ENCODE measurements around the gene VRK3. TPM values are rescaled to one million over a fixed set of nuclear protein-coding genes. Genes with fewer than 3 reads are reported as not detected.

The VRK3 gene
- total RNA-seq, 2 donors from 2014 or later = 27.5 to 33.4 TPM

- DNase-seq (ENCODE audit: low spot score) (peak; percentile 38), ATAC-seq (ENCODE audit: insufficient number of reproducible peaks, low FRiP score, low read depth) (no peak)
- H3K9me3 ChIP-seq = no peaks in the 10 kb centered on the region
- peaks cover 49% of the 10 kb centered on the region for H3K36me3 ChIP-seq
- TF ChIP-seq, protein P1, sequence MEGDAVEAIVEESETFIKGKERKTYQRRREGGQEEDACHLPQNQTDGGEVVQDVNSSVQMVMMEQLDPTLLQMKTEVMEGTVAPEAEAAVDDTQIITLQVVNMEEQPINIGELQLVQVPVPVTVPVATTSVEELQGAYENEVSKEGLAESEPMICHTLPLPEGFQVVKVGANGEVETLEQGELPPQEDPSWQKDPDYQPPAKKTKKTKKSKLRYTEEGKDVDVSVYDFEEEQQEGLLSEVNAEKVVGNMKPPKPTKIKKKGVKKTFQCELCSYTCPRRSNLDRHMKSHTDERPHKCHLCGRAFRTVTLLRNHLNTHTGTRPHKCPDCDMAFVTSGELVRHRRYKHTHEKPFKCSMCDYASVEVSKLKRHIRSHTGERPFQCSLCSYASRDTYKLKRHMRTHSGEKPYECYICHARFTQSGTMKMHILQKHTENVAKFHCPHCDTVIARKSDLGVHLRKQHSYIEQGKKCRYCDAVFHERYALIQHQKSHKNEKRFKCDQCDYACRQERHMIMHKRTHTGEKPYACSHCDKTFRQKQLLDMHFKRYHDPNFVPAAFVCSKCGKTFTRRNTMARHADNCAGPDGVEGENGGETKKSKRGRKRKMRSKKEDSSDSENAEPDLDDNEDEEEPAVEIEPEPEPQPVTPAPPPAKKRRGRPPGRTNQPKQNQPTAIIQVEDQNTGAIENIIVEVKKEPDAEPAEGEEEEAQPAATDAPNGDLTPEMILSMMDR (IDR thresholded peaks at IDR 0.05) = peak; percentile 80
- H3K4me3 ChIP-seq = no peak overlapping the region
- H3K27ac ChIP-seq = no peak overlapping the region
- no peaks in the 10 kb centered on the region for H3K4me1 ChIP-seq (ENCODE audit: control insufficient read depth in 1 of 2, low read depth in 2 of 2)
- H3K27me3 ChIP-seq (replicated peaks; ENCODE audit: insufficient read depth) = no peaks in the 10 kb centered on the region
Measured at GRCh38 chr19:49983645-49984229, 41.4 kb downstream of the VRK3 start.

- no peak overlapping the region for H3K4me3 ChIP-seq
- DNase-seq (ENCODE audit: low spot score) = no peak
- ATAC-seq (ENCODE audit: insufficient number of reproducible peaks, low FRiP score, low read depth) = no peak
- H3K27ac ChIP-seq = no peak overlapping the region
- H3K4me1 ChIP-seq (ENCODE audit: control insufficient read depth in 1 of 2, low read depth in 2 of 2) = no peaks in the 10 kb centered on the region
- no peaks in the 10 kb centered on the region for H3K27me3 ChIP-seq (replicated peaks; ENCODE audit: insufficient read depth)
- TF ChIP-seq, protein P1 (IDR thresholded peaks at IDR 0.05) = no peak
- H3K36me3 ChIP-seq = peaks cover 52% of the 10 kb centered on the region
- H3K9me3 ChIP-seq = no peaks in the 10 kb centered on the region
Measured at GRCh38 chr19:49981603-49982593, 43.3 kb downstream of the VRK3 start.

GRCh38 chr19:49978324-49978723, 46.8 kb downstream of the VRK3 start:
- H3K36me3 ChIP-seq = peaks cover 31% of the 10 kb centered on the region
- H3K27ac ChIP-seq = no peak overlapping the region
- H3K9me3 ChIP-seq = no peaks in the 10 kb centered on the region
- H3K4me3 ChIP-seq = no peak overlapping the region
- no peak for ATAC-seq (ENCODE audit: insufficient number of reproducible peaks, low FRiP score, low read depth)
- no peak for DNase-seq (ENCODE audit: low spot score)
- no peaks in the 10 kb centered on the region for H3K27me3 ChIP-seq (replicated peaks; ENCODE audit: insufficient read depth)
- TF ChIP-seq, protein P1 (IDR thresholded peaks at IDR 0.05) = no peak
- no peaks in the 10 kb centered on the region for H3K4me1 ChIP-seq (ENCODE audit: control insufficient read depth in 1 of 2, low read depth in 2 of 2)

DNA sequence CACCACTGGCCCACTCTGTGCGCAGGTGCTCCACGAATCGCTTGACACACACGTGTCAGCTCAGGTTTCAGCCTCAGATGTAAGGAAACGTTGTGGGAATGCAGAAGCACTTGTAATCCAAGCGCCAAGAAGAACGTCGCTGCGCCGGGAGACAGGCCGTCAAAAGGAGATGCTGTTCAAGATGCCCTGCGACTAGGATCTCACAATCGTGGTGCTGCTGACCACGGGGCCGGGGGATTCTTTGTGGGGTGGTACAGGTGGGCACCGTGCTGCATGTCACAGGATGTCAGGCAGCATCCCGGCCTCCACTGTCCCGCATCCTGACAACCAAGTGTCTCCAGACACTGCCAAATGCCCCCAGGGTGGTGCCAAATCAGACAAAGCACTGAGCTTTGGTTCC, 47.3 kb downstream of the VRK3 start:
- H3K9me3 ChIP-seq = no peaks in the 10 kb centered on the region
- H3K4me1 ChIP-seq (ENCODE audit: control insufficient read depth in 1 of 2, low read depth in 2 of 2) = no peaks in the 10 kb centered on the region
- no peaks in the 10 kb centered on the region for H3K27me3 ChIP-seq (replicated peaks; ENCODE audit: insufficient read depth)
- ATAC-seq (ENCODE audit: insufficient number of reproducible peaks, low FRiP score, low read depth) (no peak), DNase-seq (ENCODE audit: low spot score) (no peak)
- TF ChIP-seq, protein P1 (IDR thresholded peaks at IDR 0.05) = no peak
- H3K27ac ChIP-seq = no peak overlapping the region
- peaks cover 31% of the 10 kb centered on the region for H3K36me3 ChIP-seq
- no peak overlapping the region for H3K4me3 ChIP-seq

DNA sequence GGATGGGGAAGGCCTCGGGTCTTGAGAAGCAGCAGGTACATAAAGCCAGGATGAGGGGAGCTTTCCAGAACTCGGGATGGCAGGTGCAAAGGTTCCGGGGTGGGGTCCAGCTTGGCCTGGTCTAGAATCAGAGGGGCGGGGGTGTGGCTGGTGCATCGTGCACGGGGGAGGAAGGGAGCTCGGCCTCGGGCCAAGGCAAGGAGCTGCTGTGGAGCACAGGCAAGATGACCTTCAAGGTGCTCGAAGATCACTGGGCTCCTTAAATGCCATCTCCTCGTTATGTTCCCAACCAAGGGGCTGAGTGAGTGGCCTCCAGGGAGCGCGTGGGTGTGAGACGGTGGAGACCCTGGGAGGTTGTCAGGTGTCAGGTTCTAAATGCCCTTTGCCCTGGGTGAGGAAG, 48.1 kb downstream of the VRK3 start:
- Histone ChIP-seq H3K4me1 (ENCODE audit: control insufficient read depth in 1 of 2, low read depth in 2 of 2) (no peaks in the 10 kb centered on the region), H3K27me3 (replicated peaks; ENCODE audit: insufficient read depth) (no peaks in the 10 kb centered on the region), H3K9me3 (no peaks in the 10 kb centered on the region), H3K36me3 (peaks cover 31% of the 10 kb centered on the region), H3K27ac (no peak overlapping the region), H3K4me3 (no peak overlapping the region)
- TF ChIP-seq, protein P1 (IDR thresholded peaks at IDR 0.05) = no peak
- ATAC-seq (ENCODE audit: insufficient number of reproducible peaks, low FRiP score, low read depth) (no peak), DNase-seq (ENCODE audit: low spot score) (no peak)
